K562 (cell line): ENCODE data around the gene SPEG. TPM values are rescaled to one million over a fixed set of nuclear protein-coding genes. Genes with fewer than 3 reads are reported as not detected.

Source experiments
- ADNP ChIP-seq: fragments of 200-800 bp; sonication (Bioruptor generic); IDR thresholded peaks from 2 replicates; pipeline ENCODE4 v1.6.1; 2016; ENCODE audit warnings: missing genetic modification characterization, missing compliant biosample characterization
- BCOR ChIP-seq: fragments of 450-650 bp; IDR thresholded peaks from 2 replicates; pipeline ENCODE4 v1.6.1; 2016
- CBX1 ChIP-seq: sonication (generic); IDR thresholded peaks from 2 replicates; pipeline ENCODE4 v1.6.1; 2016; ENCODE audit warnings: antibody characterized with exemption, low read depth, mild to moderate bottlenecking
- CBX8 ChIP-seq: fragments of 200-600 bp; sonication (generic); IDR thresholded peaks from 2 replicates; pipeline ENCODE4 v1.6.1; 2012; ENCODE audit warnings: borderline replicate concordance, mixed run types, low read depth, mild to moderate bottlenecking, moderate library complexity, mixed read lengths, low read length, control low read depth, inconsistent platforms; ENCODE audit not compliant: poor library complexity, severe bottlenecking; ENCODE audit errors: extremely low read depth
- CHD4 ChIP-seq: fragments of 200-600 bp; sonication (generic); IDR thresholded peaks from 3 replicates; pipeline ENCODE4 v1.6.1; 2012; ENCODE audit warnings: low read depth, mild to moderate bottlenecking, mixed read lengths, low read length, inconsistent platforms; ENCODE audit not compliant: insufficient read depth, insufficient replicate concordance, poor library complexity, severe bottlenecking
- CTBP1 ChIP-seq: fragments of 450-650 bp; IDR thresholded peaks from 2 replicates; pipeline ENCODE4 v1.6.1; 2016; ENCODE audit warnings: borderline replicate concordance
- HDAC1 ChIP-seq, 2 experiments: fragments of 450-650 bp; IDR thresholded peaks; 2 replicates each; pipeline ENCODE4 v1.6.1; 2016 to 2017; ENCODE audit warnings: inconsistent platforms in 1 of 2, mild to moderate bottlenecking in 1 of 2, moderate library complexity in 1 of 2
- HDAC2 ChIP-seq: fragments of 450-650 bp; IDR thresholded peaks from 2 replicates; pipeline ENCODE4 v1.6.1; 2016; ENCODE audit warnings: mild to moderate bottlenecking
- HDAC3 ChIP-seq: fragments of 450-650 bp; IDR thresholded peaks from 2 replicates; pipeline ENCODE4 v1.6.1; 2018; ENCODE audit warnings: borderline replicate concordance, mild to moderate bottlenecking, moderate library complexity; ENCODE audit not compliant: partially characterized antibody
- HOXB6 ChIP-seq: fragments of 250-450 bp; sonication (Bioruptor Pico); IDR thresholded peaks from 2 replicates; pipeline ENCODE4 v1.5.1; 2022; ENCODE audit warnings: mild to moderate bottlenecking, borderline replicate concordance
- NCOA1 ChIP-seq: fragments of 450-650 bp; IDR thresholded peaks from 2 replicates; pipeline ENCODE4 v1.6.1; 2016; ENCODE audit warnings: low read depth
- NCOA4 ChIP-seq: fragments of 450-650 bp; IDR thresholded peaks from 2 replicates; pipeline ENCODE4 v1.6.1; 2018; ENCODE audit warnings: mild to moderate bottlenecking; ENCODE audit not compliant: partially characterized antibody
- PHB ChIP-seq: fragments of 250-450 bp; sonication (Bioruptor Pico); IDR thresholded peaks from 2 replicates; pipeline ENCODE4 v1.5.0; 2021
- POLR2AphosphoS5 ChIP-seq: IDR thresholded peaks from 2 replicates; pipeline ENCODE4 v1.6.1; 2011; ENCODE audit warnings: mild to moderate bottlenecking, low read depth, low read length, moderate library complexity; ENCODE audit not compliant: control insufficient read depth, insufficient read depth
- RBM15 ChIP-seq: fragments of 200-400 bp; formaldehyde crosslinking; IDR thresholded peaks from 2 replicates; pipeline ENCODE4 v1.6.1; 2018; ENCODE audit warnings: mild to moderate bottlenecking, low read length, moderate library complexity; ENCODE audit not compliant: insufficient read depth
- RBM25 ChIP-seq: fragments of 200-400 bp; formaldehyde crosslinking; IDR thresholded peaks from 2 replicates; pipeline ENCODE4 v1.6.1; 2018; ENCODE audit warnings: low read length, low read depth, moderate library complexity; ENCODE audit not compliant: severe bottlenecking
- RCOR1 ChIP-seq, 2 experiments: IDR thresholded peaks; 2 replicates each; pipeline ENCODE4 v1.6.1; 2012; ENCODE audit warnings: low read depth in 2 of 2, low read length in 2 of 2, borderline replicate concordance in 1 of 2, improper control_type of control experiment in 1 of 2
- SUPT5H ChIP-seq: fragments of 450-650 bp; IDR thresholded peaks from 2 replicates; pipeline ENCODE4 v1.6.1; 2016
- TARDBP ChIP-seq: fragments of 450-650 bp; IDR thresholded peaks from 2 replicates; pipeline ENCODE4 v1.6.1; 2016
- TSHZ1 ChIP-seq: fragments of 250-450 bp; sonication (Bioruptor Pico); IDR thresholded peaks from 2 replicates; pipeline ENCODE4 v1.4.0; 2020; ENCODE audit warnings: mild to moderate bottlenecking, moderate library complexity
- ZNF197 ChIP-seq: fragments of 200-800 bp; sonication (Bioruptor generic); IDR thresholded peaks from 2 replicates; pipeline ENCODE4 v1.6.1; 2016; ENCODE audit warnings: low read depth, missing genetic modification characterization, missing compliant biosample characterization
- ZNF24 ChIP-seq: fragments of 450-650 bp; IDR thresholded peaks from 2 replicates; pipeline ENCODE4 v1.6.1; 2016
- ZNF57 ChIP-seq: fragments of 450-650 bp; formaldehyde crosslinking; IDR thresholded peaks from 2 replicates; pipeline ENCODE4 v1.4.0; 2020; ENCODE audit warnings: mild to moderate bottlenecking, moderate library complexity
- ZNF76 ChIP-seq: fragments of 250-450 bp; sonication (Bioruptor Pico); IDR thresholded peaks from 2 replicates; pipeline ENCODE4 v1.4.0; 2020; ENCODE audit warnings: mild to moderate bottlenecking, moderate library complexity, borderline replicate concordance
- polyA plus RNA-seq, 8 experiments: library from polyadenylated mRNA; depleted of rRNA in 4 of 8; stranded (reverse) in 5 of 8; unstranded in 3 of 8; fragments of >200 nt; fragmentation: Nextera tagmentation in 2 of 8; fragmentation: Illumina TruSeq in 1 of 8; extraction: Ambion mirVana in 2 of 8; extraction: Trizol in 1 of 8; gene quantifications; 2 replicates each; pipeline versions ENCODE4 v1.2.1 to v1.2.3, GENCODE V29; 2011 to 2014; ENCODE audit warnings: inconsistent platforms in 1 of 8, missing spikeins in 1 of 8
- total RNA-seq, 7 experiments: library from RNA; depleted of rRNA in 6 of 7; stranded (reverse); fragments of >200 nt in 6 of 7; fragmentation: Illumina TruSeq in 2 of 7; extraction: Trizol in 2 of 7; gene quantifications; 2 replicates each; pipeline versions ENCODE4 v1.2.1 to v1.2.3, GENCODE V29; 2011 to 2021; ENCODE audit warnings: low replicate concordance in 1 of 7

The SPEG gene
- total and polyA plus RNA-seq, 9 of the 15 experiments (the other 6 are each of a cell fraction or from before 2014, with no cell fraction given), result 0.49 to 8.7 (median 3.0) TPM

DNA sequence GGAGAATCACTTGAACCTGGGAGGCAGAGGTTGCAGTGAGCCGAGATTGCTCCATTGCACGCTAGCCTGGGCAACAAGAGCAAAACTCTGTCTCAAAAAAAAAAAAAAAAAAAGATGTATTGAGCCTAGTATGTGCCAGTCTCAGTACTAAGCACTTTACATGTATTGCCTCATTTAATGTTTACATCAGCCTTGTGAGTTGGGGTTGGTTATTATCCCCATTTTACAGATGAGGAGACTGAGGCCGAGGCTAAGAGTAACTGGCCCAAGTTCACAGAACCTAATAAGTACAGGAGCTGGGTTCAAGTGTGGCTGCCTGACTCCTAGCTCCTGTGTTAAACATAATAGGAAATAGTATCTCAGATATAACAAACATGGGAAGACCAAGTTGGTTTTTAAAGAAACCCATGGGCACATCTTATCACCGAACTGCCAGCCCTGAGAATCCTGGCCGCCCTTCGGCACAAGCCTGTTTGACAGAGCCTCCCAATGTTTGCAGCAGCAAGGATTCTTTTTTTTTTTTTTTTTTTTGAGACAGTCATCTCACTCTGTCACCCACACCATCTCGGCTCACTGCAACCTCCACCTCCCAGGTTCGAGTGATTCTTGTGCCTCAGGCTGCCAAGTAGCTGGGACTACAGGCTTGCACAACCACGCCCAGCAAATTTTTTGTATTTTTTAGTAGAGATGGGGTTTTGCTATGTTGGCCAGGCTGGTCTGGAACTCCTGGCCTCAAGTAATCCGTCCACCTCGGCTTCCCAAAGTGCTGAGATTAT lies 39.8 kb downstream of the SPEG start (continued):
- TF ChIP-seq RCOR1 (IDR thresholded peaks at IDR 0.05; ENCODE audit: borderline replicate concordance in 1 of 2, low read depth in 2 of 2, low read length in 2 of 2) (peak; percentile 26 to 53; a peak in 2 of 4 replicates), HDAC1 (IDR thresholded peaks at IDR 0.05) (peak in 1 of 2 experiments; percentile 52; a peak in 1 of 4 replicates), BCOR (peak; percentile 90), TARDBP (no peak), ZNF24 (no peak), RBM15 (no peak), CTBP1 (no peak), CHD4 (no peak), POLR2AphosphoS5 (no peak), CBX8 (no peak), ZNF57 (CRISPR knock-in tag) (no peak), ADNP (tag) (peak; percentile 56; the same call in 1 of the 2 replicates), HOXB6 (CRISPR knock-in tag) (no peak), RBM25 (peak; percentile 99), NCOA4 (no peak), ZNF197 (no peak), CBX1 (peak; percentile 47; the same call in 1 of the 2 replicates), PHB (no peak), TSHZ1 (CRISPR knock-in tag) (no peak), ZNF76 (CRISPR knock-in tag) (no peak), NCOA1 (no peak), SUPT5H (no peak), HDAC2 (peak; percentile 62; the same call in 1 of the 2 replicates), HDAC3 (no peak)
- TF ChIP-seq, all 486 proteins: peak for 9
